ENCODE measurements around the gene PARP12.

Gene PARP12

DNA sequence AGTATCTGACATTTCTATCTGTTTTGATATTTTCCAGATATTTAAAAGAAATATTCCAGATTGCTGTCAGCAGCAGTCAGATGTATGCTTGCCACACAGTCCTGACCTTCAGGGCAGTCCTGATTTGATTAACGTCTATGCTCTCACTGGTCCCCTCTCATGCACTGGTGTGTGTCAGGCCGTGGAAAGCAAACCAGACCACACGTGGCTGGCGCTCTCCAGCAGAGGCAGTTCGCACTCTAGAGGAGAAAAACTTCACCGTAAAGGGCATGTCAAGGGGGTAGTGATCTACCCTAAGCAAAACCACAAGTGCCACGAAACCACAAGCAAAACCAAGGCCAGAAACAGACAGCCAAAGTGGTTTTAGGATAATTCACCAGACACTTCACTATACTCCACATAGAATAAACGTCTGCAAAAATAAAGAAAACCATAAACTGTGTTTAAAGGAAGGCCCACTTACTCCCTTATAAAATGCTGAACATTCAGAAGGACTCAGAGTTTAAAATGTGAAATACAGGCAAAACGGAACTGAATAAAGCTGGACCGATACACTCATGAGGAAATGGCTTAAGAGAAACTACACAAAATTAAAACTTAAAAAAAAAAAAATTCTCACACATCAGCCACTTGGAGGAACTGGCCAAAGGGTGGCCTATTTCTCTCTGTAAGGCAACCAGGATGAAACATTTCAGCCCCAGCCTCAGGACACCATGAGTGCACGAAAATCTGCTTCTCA, 26.4 kb downstream of the PARP12 start:
- no peak for DNase-seq

DNA sequence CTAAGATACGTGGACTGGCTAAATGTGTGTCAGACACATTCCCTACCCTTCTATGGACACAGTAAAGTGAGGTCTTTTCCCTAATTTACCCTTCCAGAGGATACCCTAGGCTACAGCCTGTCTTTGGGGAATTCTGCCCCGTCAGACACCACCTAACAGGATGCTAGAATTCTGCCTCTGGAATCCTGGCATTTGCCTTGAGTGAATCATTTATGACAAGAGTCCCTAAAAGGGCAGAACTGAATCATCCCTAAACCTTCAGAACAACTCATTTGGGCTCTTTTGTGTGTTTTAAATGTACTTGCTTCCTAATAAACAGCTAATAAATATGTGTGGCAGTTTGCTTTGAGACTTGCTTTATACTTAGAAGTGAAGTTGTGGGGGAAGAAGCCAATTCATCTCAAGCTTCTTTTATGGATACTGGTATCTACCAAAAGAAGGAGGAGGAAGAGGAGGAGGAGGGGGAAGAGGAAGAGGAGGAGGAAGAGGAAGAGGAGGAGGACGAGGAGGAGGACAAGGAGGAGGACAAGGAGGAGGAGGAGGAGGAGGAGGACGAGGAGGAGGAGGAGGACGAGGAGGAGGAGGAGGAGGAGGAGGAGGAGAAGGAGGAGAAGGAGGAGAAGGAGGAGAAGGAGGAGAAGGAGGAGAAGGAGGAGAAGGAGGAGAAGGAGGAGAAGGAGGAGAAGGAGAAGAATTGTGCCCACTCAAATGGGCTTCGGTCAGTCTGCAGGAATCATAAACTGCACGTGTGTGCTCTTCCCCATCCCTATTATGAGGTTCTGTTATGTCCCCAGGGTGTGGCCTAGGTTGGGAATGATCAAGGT, 27.1 kb downstream of the PARP12 start:
- no peak for DNase-seq

DNA sequence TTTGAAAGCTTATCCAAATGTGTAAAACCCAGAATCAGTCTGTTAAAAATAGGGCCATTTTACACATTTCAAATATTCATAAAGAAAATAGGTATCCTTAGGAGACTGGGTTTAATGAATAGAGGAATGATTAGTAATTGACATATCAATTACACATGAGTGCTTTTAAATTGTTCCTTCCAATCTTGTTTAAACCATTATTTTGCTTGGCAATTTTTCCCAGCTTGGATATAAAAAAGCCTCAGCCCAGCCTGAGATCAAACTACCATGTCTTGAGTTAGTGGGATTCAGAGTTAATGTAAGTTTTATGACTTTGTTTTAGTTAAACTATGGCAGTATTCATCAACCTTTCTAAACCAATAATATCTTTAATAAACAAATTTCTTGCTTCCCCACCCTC, 28.3 kb downstream of the PARP12 start:
- DNase-seq = no peak

DNA sequence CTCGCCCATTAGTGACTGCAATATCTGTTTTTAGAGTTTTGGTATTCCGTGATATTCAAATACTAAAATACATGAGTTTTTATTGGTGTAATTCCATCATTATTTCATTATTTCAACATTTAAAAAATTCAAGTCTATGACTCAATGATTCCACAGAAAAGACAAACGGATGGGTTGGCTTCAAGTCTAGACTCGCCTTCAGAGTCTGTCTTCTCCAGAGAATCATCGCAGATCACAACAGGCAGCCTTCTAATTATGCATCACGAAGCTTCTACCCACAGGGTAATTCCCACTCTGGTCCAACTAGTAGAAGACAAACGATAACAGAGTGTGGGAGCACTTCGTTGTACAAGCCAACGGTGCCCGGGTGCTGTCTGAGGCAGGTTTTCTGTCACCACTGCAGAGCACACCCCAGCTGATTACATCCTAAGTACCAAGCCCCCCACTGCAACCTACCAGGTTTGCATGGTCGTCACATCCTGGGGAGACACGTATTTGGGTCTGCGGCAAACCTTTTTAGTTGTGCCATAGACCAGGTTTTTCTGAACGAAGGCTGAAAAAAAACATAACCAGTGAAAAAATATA, 28.9 kb downstream of the PARP12 start:
- no peak for DNase-seq

DNA sequence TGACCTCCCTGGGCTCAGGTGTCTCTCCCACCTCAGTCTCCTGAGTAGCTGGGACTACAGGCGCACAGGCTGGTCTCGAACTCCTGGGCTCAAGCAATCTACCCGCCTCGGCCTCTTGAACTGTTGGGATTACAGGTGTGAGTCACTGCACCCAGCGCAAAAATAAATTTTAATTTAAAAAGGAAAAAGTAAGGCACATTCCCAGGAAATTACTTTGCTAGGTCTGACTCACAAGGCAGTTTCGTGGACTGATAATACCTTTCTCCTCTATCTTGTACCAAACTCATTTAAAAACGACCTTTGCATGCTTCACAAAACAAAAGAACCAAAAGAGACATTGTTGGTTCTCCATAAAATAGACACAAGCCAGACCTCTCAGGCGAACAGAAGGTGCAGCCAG, 29.7 kb downstream of the PARP12 start:
- DNase-seq = no peak

DNA sequence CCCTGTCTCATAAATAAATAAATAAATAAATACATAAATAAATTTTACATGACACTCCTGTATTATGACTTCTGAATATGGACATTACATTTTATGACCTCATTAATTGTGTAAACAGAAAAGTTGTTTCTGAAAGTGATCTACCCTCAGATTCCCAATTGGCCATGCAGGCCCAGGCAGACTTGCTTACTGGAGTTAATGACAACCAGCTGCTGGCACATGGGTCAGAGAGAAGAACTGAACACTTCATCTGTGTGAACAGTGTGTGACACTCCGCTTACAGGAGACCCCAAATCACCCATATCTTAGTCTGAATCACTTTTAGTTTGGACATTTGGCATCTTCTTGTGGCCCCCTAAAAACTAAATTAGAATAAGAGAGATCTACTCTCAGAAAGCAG, 31.4 kb downstream of the PARP12 start:
- DNase-seq = no peak

DNA sequence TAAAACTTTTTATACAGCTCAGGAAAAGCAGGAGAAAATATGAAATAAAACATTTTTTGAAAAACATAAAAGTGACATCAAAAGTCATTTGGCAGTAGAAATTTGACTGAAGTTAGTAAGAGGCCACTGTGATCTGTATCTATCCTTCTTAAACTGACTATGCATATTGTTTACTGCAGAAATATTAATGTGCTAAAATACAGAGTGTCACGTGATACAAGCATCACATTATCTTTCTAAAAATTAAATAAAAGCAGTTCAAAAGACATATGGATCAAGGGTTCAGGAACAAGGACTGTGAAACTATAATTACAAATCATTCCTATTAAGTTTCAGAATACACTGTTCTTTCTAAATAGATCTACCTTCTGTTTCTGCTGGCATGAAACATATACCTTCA, 33.7 kb downstream of the PARP12 start:
- DNase-seq = no peak

DNA sequence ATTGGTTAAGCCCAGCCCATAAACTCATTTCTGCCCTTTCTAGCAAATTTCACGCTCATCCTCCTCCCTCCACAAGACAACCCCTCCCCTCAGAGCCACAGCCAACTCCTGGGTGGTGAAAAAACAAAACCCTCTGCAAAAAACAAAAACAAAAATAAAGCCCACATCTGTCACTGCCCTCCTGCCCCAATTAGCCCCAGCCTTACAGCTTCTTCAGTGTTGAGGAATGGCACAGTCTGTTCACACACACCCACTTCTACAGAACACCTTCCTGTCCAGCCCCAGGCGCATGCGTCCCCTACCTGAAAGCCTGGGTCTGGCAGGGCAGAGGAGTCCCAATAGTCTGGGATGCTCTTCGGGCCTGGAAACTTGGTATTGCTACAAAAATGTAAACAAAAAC, 34.4 kb downstream of the PARP12 start:
- no peak for DNase-seq

DNA sequence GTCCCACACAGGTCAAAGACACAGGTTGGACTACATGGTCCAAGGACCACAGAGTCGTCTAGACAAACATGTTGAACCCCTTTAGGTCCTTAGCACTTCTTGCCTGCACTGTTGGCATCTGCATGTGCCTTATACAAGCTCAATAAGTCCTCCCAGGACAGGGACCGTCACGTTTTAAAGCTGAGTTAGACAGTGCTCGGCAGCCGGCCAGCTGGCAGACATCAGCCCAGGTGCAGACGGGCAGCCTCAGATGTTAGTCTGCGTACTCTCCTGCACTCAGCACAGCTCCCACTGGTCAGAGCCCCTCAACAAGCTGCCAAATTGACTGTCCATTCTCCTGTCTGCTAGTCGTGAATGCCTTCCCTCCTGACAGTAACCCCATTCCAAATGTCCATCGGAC, 34.9 kb downstream of the PARP12 start:
- DNase-seq = no peak

DNA sequence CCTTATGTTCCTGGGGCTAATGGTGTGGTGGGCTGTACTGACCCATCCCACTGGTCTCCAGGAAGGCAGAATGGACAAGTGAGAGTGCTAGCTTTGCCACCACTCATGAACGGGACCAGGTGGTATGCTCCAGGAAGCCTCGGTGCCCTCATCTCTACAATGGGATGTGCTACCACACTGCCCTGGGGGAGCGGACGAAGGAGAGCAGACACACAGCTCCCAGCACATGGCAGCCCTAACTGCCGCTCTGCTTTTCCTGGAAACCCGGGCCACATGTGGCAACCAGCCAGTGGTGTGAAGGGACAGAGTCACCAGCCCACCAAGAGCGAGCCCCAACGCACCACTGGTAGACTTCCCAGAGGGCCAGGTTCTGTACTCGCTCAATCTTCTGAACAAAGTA, 35.8 kb downstream of the PARP12 start:
- no peak for DNase-seq

DNA sequence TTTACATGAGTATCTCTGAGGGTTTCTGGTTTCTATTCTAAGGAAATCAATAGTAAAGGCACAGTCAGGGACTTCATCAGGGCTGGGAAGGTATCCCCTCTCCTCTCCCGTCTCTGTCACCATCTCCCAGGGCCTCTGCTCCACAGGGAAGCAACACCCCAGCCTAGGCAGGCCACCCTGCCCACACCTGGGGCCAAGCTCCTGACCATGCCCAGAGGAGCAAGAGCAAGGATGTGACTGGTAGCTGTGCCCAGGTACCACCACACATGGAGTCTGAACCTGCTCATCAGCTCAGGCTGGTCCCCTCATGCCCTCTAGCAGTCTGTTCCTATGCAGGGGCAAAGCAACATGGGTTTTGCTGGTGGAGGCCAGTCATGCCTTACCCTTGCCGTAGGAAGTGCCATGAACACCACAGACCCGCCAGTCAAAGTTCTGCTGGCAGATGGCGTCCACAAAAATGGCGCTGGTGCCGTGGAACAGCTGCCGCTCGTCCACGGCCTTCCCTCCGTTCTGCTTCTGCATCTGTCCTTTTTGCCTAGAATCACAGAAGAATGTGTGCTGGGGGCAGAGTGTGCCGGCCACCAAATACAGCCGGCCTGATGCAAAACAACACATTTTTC, 36.8 kb downstream of the PARP12 start:
- DNase-seq = no peak

DNA sequence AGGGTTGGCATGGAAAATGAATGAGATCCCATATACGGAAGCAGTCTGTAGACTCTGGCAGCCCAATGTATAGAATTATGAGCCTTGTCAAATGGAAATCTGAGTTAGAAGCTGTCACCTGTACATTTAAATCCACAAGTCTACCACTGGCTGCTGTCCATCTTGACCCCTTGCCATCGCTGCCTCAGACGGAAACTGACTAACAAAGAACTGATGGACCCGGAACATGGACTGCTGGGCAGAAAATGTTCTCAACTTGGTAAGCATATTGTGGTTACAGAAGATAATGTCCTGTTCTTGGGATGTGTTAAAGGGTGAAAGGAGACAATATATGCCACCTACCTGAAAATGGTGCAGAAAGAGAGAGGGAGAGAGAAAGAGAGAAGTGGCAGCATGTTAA, 37.5 kb downstream of the PARP12 start:
- DNase-seq = no peak

DNA sequence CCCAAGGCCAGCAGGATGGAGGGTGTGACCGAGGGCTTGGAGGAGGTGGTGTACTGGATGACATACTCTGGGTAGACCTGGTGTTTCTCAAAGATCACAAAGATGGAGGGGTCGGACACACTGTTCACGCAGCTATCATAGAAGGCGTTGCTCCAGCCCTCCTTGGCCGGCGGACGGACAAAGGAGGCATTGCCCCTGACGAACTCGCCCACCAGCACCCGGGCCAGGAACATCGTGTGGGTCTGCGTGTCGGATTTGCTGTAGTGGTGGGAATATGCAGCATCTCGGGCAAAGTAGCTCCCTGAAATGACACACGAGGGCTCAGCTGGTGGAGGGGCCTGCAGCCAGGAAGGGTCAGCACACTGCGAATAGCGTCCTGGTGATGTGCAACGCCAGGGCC, 38.2 kb downstream of the PARP12 start:
- DNase-seq = no peak

DNA sequence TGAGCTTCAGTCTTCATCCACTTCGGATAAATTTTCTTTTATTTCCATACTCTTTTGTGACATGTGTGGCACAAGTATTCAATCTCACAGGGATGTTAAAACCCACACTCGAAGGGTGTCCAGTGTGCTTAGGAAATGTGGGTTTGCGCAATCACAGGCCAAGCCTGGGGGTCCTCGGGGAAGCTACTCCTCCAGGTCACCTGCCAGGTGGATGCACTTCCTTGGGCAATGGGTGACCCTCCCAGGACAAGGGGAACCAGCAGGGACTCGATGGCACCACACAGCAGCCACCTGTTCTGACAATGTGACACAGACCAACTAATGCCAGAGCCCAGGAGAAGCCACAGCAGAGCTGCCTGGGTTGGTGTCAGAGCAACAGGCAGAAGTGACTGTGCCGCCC, 39.0 kb downstream of the PARP12 start:
- DNase-seq = no peak

DNA sequence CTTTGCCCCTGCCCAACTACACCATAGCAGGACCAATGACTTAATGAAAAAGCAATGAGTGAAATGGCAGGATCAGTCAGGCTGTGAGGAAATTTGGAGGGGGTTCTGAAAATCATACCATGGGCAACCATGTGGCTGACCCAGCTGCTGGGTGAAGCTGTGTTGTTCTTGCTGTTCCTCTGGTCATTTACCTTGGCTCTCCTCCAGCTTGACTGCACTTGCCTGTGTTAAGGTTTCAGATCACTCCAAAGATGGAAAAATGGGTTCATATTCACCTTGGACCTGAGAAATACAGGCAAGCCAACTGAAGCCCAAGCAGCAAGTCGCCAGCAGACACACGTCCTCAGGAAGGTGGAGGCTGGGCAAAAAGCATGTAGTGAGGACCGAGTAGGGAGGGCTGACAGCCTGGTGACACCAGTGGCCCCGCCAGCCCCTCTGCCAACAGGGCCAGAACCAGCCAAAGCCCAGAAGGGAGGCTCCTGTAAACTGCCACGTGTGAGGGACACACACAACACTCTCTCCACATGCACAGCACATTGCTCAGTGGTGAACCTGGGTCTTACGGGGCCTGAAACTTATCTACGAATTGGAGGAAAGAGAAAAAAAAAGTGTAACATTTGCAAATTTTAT, 40.1 kb downstream of the PARP12 start:
- no peak for DNase-seq

DNA sequence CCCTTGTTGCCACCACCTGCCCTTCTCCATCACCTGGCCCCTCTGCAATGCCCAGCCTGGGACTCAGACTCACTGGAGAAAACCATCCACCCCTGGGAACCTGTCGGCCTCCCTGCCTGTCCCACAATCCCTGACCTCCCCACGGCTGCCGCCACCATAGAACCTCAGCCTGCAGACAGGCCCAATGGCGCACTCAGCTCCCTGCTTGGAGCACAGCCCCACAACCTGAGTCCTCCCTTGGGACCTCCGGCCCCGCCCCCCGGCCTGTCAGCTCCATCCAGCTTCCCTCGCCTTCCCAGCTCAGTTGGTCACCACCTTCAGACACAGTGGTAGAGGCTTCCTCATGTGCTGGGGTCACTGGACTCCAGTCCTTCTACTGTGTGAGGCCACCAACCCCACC, 41.1 kb downstream of the PARP12 start:
- no peak for DNase-seq

DNA sequence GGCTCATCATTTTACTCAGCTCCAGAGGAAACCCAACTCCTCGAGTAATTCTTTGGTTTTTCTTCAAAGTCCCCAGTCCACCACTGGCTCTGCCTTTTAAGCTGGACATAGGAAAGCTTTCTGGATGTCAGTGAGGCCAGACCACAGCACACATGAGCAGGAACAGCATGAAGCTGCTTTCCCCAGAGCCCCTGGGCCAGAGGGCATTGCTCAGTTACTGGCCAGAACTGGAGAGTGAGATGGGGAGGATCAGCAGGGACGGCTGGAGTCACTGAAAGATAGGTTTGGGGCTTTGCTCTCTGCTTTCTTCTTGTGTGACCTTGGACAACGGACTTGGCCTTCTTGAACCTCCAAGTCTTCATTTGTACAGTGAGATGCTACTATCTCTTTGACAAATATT, 43.1 kb downstream of the PARP12 start:
- DNase-seq = no peak

DNA sequence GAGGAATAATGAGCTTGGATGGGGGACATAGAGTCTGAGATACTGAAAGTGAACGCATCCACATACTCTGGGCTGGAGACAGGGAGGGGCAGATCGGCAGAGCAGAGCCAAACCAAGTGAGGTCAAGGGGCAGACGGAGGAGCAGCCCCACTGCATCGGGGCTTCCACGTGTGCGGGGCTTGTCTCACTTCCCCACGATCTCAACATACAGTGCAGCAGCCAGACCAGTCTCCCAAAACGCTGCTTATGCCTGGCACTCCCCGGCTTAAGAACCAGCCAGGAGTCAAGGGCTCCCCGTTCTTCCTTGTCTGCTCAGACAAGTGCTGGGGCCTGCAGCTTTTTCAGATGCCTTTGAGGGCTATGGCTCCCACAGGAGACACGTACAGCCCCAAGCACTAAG, 43.6 kb downstream of the PARP12 start:
- no peak for DNase-seq

DNA sequence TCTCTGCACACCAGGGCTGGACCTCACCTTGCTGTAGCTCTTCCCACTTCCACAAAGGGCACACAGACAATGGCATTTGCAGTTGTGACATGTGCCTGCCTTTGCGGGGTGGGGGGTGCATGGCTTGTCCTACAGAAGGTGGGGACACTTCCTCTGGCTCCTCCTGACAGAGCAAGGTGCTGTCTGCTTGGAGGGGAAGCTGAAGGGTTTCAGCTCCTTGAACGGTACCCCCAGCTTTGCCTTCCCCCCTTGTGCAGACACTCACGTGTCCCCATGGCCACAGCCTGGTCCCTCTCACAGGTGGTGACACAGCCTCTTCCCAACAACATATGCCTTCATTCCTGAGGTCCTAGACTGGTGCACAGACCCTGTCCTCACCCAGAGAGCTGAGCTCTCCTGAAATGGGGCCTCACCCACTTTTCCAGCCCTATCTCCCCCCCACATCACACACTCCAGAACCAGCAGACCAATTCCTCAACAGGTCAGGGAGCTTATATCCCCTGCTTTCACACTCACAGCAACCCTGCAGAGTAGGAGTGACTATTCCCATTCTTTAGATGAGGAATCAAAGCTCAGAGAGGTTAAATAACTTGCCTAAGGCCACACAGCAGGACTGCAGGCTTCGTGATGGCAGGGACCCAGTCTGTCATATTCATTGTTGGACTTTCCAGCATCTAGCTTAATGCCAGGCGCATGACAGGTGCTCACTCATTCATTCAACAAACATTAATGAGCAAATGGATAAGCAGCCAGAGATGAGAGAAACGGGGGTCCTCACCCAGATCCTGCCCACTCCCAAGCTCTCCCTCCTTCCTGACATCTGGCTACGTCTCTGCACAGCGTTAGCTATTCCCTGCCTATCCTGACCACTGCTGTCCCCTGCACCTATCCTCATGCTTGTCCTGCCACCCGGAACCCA, 44.4 kb downstream of the PARP12 start:
- no peak for DNase-seq

DNA sequence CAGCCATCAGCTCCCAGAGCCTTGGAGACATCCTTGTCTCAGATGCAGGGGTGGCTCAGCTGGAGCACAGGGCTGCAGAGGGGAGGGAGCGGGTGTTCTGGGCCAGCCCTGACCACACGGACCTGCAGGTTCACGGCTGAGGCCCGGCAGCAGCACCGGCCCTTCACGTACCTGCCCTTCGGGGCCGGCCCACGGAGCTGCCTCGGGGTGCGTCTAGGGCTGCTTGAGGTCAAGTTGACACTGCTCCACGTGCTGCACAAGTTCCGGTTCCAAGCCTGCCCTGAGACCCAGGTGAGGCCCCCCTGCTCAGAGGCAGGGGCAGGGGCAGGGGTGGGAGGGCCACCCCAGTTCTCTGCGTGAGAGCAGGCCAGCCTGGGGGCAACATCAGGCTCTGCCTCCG, 45.2 kb downstream of the PARP12 start:
- DNase-seq = no peak

DNA sequence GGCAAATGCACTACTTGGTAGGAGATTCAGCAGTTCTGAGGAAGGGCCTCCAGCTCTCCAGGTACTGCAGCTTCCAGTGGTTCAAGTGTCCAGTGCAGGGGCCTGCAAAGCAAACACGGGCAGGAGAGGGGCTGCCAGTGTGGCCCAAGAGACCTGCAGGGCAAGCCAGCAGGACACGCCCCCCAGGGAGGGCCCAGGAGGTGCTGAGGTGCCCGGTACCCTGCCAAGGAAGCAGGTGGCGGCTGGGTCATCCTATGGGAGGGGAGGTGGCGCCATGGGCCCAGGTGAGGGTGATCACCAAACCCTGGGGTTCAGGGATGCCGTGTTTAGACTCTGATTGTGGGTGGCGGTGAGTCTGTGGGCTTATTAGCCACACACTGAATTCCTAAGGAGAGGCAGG, 45.7 kb downstream of the PARP12 start:
- no peak for DNase-seq
